H1 (cell line): Measurements from ENCODE around the gene NCKAP1. TPM values are rescaled to one million over a fixed set of nuclear protein-coding genes. Genes with fewer than 3 reads are reported as not detected.

Source experiments
- CTCF ChIA-PET: fragments of 300-600 bp; sonication (Branson Sonifier 250); formaldehyde crosslinking; loops from one replicate; lab custom pipeline; 2021; ENCODE audit not compliant: partially characterized antibody; lab: Charles Lee
- POLR2A ChIA-PET: fragments of 300-600 bp; sonication (Branson Sonifier 250); formaldehyde crosslinking; loops from one replicate; lab custom pipeline; 2021; ENCODE audit warnings: inconsistent platforms; ENCODE audit not compliant: partially characterized antibody; lab: Charles Lee
- DNase-seq, 2 experiments: peaks; one replicate each; pipeline versions ENCODE4 v3.0.0 to v3.0.0-alpha.2; 2010 to 2022; ENCODE audit warnings: low spot score in 2 of 2, low read depth in 1 of 2, mixed read lengths in 1 of 2
- FAIRE-seq: peaks from 2 replicates; lab custom pipeline; 2011; peaks lifted over from hg19 to GRCh38; lab: Jason Lieb, UNC
- H2AFZ ChIP-seq: 2 replicates; pipeline ENCODE4 v1.8.1; 2012; ENCODE audit warnings: low read length, inconsistent platforms
- H2AK5ac ChIP-seq: 2 replicates; pipeline ENCODE4 v1.6.1; 2013; ENCODE audit warnings: low read depth, low read length
- H2BK120ac ChIP-seq: replicated peaks from 2 replicates; pipeline ENCODE3; 2013; ENCODE audit warnings: low read depth, low read length, inconsistent platforms
- H2BK12ac ChIP-seq: 2 replicates; pipeline ENCODE4 v1.6.1; 2013; ENCODE audit warnings: low read depth, low read length
- H2BK15ac ChIP-seq: 2 replicates; pipeline ENCODE4 v1.6.1; 2013; ENCODE audit warnings: low read length
- H2BK20ac ChIP-seq: 2 replicates; pipeline ENCODE4 v1.6.1; 2013; ENCODE audit warnings: low read length
- H2BK5ac ChIP-seq: 2 replicates; pipeline ENCODE4 v1.6.1; 2013; ENCODE audit warnings: low read depth, low read length
- H3K14ac ChIP-seq: 2 replicates; pipeline ENCODE4 v1.6.1; 2013; ENCODE audit warnings: inconsistent platforms; ENCODE audit not compliant: insufficient read length
- H3K18ac ChIP-seq: 2 replicates; pipeline ENCODE4 v1.6.1; 2013; ENCODE audit warnings: low read length; ENCODE audit errors: extremely low read depth
- H3K23ac ChIP-seq: 2 replicates; pipeline ENCODE4 v1.6.1; 2013; ENCODE audit warnings: inconsistent platforms; ENCODE audit not compliant: insufficient read length
- H3K23me2 ChIP-seq: 2 replicates; pipeline ENCODE4 v1.6.1; 2013; ENCODE audit warnings: low read depth, low read length
- H3K27ac ChIP-seq: 2 replicates; pipeline ENCODE4 v1.6.1; 2011; ENCODE audit warnings: low read depth, low read length, inconsistent platforms
- H3K27me3 ChIP-seq, 4 experiments: replicated peaks in 1 of 4; 1 replicate in 1 of 4; 2 replicates in 3 of 4; pipeline versions ENCODE4 v1.6.1 to v1.8.1; 2011 to 2013; ENCODE audit warnings: low read length in 3 of 4, mild to moderate bottlenecking in 3 of 4, inconsistent platforms in 2 of 4, mixed read lengths in 2 of 4, moderate library complexity in 1 of 4; ENCODE audit not compliant: control insufficient read depth in 3 of 4, insufficient read depth in 3 of 4; ENCODE audit errors: extremely low read depth in 1 of 4
- H3K36me3 ChIP-seq, 4 experiments: 2 replicates each; pipeline versions ENCODE4 v1.6.1 to v1.8.1; 2011 to 2013; ENCODE audit warnings: mild to moderate bottlenecking in 4 of 4, low read length in 3 of 4, moderate library complexity in 2 of 4, control low read depth in 1 of 4, inconsistent platforms in 1 of 4; ENCODE audit not compliant: insufficient read depth in 4 of 4, control insufficient read depth in 2 of 4
- H3K4ac ChIP-seq: replicated peaks from 2 replicates; pipeline ENCODE3; 2013; ENCODE audit warnings: low read length, low read depth, mixed read lengths, inconsistent platforms; ENCODE audit not compliant: insufficient read length
- H3K4me1 ChIP-seq, 4 experiments: replicated peaks in 1 of 4; 1 replicate in 1 of 4; 2 replicates in 3 of 4; pipeline versions ENCODE4 v1.6.1 to v1.8.1; 2011 to 2013; ENCODE audit warnings: low read length in 3 of 4, inconsistent platforms in 2 of 4, mixed read lengths in 1 of 4; ENCODE audit not compliant: insufficient read depth in 4 of 4, control insufficient read depth in 3 of 4
- H3K4me2 ChIP-seq, 2 experiments: 2 replicates each; pipeline versions ENCODE4 v1.6.1 to v1.8.1; 2011 to 2013; ENCODE audit warnings: low read depth in 2 of 2, low read length in 2 of 2, control low read depth in 1 of 2, inconsistent platforms in 1 of 2, mild to moderate bottlenecking in 1 of 2; ENCODE audit not compliant: insufficient read depth in 1 of 2
- H3K4me3 ChIP-seq, 4 experiments: fragments of 200-600, 300-600 bp in 1 of 4; sonication (generic), shearing (Covaris generic), sonication (Bioruptor Twin) in 1 of 4; 2 replicates each; pipeline versions ENCODE4 v1.5.1 to v1.8.1; 2011 to 2016; ENCODE audit warnings: low read length in 4 of 4, low read depth in 3 of 4, control low read depth in 2 of 4, inconsistent platforms in 2 of 4, mild to moderate bottlenecking in 2 of 4, mixed read lengths in 1 of 4, moderate library complexity in 1 of 4; ENCODE audit not compliant: insufficient read depth in 2 of 4; ENCODE audit errors: extremely low read depth in 1 of 4
- H3K56ac ChIP-seq: replicated peaks from 2 replicates; pipeline ENCODE3; 2013; ENCODE audit warnings: low read depth, mild to moderate bottlenecking, mixed read lengths, low read length, inconsistent platforms; ENCODE audit not compliant: insufficient read length
- H3K79me1 ChIP-seq: 2 replicates; pipeline ENCODE4 v1.6.1; 2013; ENCODE audit warnings: low read depth, low read length, control low read depth
- H3K79me2 ChIP-seq, 2 experiments: 2 replicates each; pipeline versions ENCODE4 v1.6.1 to v1.8.1; 2012 to 2013; ENCODE audit warnings: low read length in 2 of 2, mild to moderate bottlenecking in 2 of 2, inconsistent platforms in 1 of 2; ENCODE audit not compliant: insufficient read depth in 2 of 2, control insufficient read depth in 1 of 2
- H3K9ac ChIP-seq, 4 experiments: replicated peaks in 1 of 4; 1 replicate in 1 of 4; 2 replicates in 3 of 4; pipeline versions ENCODE4 v1.6.1 to v1.8.1; 2011 to 2013; ENCODE audit warnings: low read depth in 3 of 4, low read length in 3 of 4, control low read depth in 2 of 4, mild to moderate bottlenecking in 2 of 4, moderate library complexity in 2 of 4, inconsistent platforms in 1 of 4; ENCODE audit errors: extremely low read depth in 1 of 4
- H3K9me3 ChIP-seq, 2 experiments: 2 replicates each; pipeline versions ENCODE4 v1.6.1 to v1.8.1; 2012 to 2013; ENCODE audit warnings: mild to moderate bottlenecking in 2 of 2, moderate library complexity in 2 of 2, control low read depth in 1 of 2, inconsistent platforms in 1 of 2, low read depth in 1 of 2, low read length in 1 of 2, mixed read lengths in 1 of 2; ENCODE audit not compliant: insufficient read depth in 2 of 2
- H4K20me1 ChIP-seq, 2 experiments: replicated peaks in 1 of 2; 2 replicates each; pipeline versions ENCODE3 to v1.8.1; 2011 to 2013; ENCODE audit warnings: inconsistent platforms in 2 of 2, low read length in 2 of 2, mild to moderate bottlenecking in 1 of 2; ENCODE audit not compliant: insufficient read depth in 2 of 2, control insufficient read depth in 1 of 2
- H4K5ac ChIP-seq: 2 replicates; pipeline ENCODE4 v1.6.1; 2013; ENCODE audit warnings: low read length, low read depth, mixed read lengths, inconsistent platforms; ENCODE audit not compliant: insufficient read length
- H4K8ac ChIP-seq: 2 replicates; pipeline ENCODE4 v1.8.0; 2013; ENCODE audit warnings: mild to moderate bottlenecking, moderate library complexity, low read length, inconsistent platforms; ENCODE audit not compliant: insufficient read depth; ENCODE audit errors: extremely low read depth
- H4K91ac ChIP-seq: replicated peaks from 2 replicates; pipeline ENCODE3; 2013; ENCODE audit warnings: low read length, mixed read lengths, inconsistent platforms; ENCODE audit not compliant: insufficient read length
- POLR2AphosphoS5 ChIP-seq: IDR thresholded peaks from 2 replicates; pipeline ENCODE4 v1.6.1; 2011; ENCODE audit warnings: low read depth, low read length
- POU5F1 ChIP-seq: IDR thresholded peaks from 2 replicates; pipeline ENCODE4 v1.6.1; 2011; ENCODE audit warnings: low read depth, mild to moderate bottlenecking, low read length, moderate library complexity
- RFX5 ChIP-seq: IDR thresholded peaks from 2 replicates; pipeline ENCODE4 v1.6.1; 2011; ENCODE audit warnings: low read depth, low read length, improper control_type of control experiment, borderline replicate concordance
- SIN3A ChIP-seq, 2 experiments: IDR thresholded peaks in 1 of 2; conservative IDR thresholded peaks in 1 of 2; 2 replicates each; pipeline ENCODE4 v1.6.1; 2011 to 2012; ENCODE audit warnings: low read length in 2 of 2, improper control_type of control experiment in 1 of 2, low read depth in 1 of 2, mild to moderate bottlenecking in 1 of 2
- SP1 ChIP-seq: IDR thresholded peaks from 2 replicates; pipeline ENCODE4 v1.6.1; 2011; ENCODE audit warnings: low read depth, low read length
- YY1 ChIP-seq: IDR thresholded peaks from 2 replicates; pipeline ENCODE4 v1.6.1; 2011; ENCODE audit warnings: low read depth, mild to moderate bottlenecking, low read length
- WGBS, 2 experiments: shearing (Covaris generic) in 1 of 2; methylation state at CpG; one replicate each; pipeline versions ENCODE4 v1.1.6 to v1.1.7; 2013 to 2015; ENCODE audit warnings: low lambda C conversion rate in 2 of 2, mixed read lengths in 2 of 2, inconsistent platforms in 1 of 2, low coverage in 1 of 2, missing lambda C conversion rate in 1 of 2; ENCODE audit not compliant: insufficient replicate concordance in 2 of 2, insufficient coverage in 1 of 2, insufficient read length in 1 of 2; ENCODE audit errors: extremely low coverage in 1 of 2, missing lambda C conversion rate in 1 of 2; 5-methylcytosine and 5-hydroxymethylcytosine counted together
- polyA plus RNA-seq, 7 experiments: library from polyadenylated mRNA; depleted of rRNA in 3 of 7; stranded (reverse) in 5 of 7; unstranded in 2 of 7; fragments of >200 nt in 5 of 7; fragments of 200-250 nt in 2 of 7; gene quantifications; 1 replicate in 5 of 7; 2 replicates in 1 of 7; 4 replicates in 1 of 7; pipeline versions ENCODE4 v1.2.1 to v1.2.3, GENCODE V29; 2011 to 2013; ENCODE audit warnings: missing spikeins in 2 of 7, mixed read lengths in 2 of 7
- total RNA-seq: library from RNA; stranded (reverse); fragmentation: NEBNext Ultra II Directional; extraction: Animal tissue kit (Norgen Biotek cat#: 25700); gene quantifications from 2 replicates; pipeline ENCODE4 v1.2.1, GENCODE V29; 2021
- TF ChIP-seq, protein P1 (sequence below), 3 experiments: IDR thresholded peaks; 1 replicate in 2 of 3; 2 replicates in 1 of 3; pipeline versions ENCODE4 v1.5.1 to v1.6.1; 2011; ENCODE audit warnings: low read length in 3 of 3, mild to moderate bottlenecking in 3 of 3, inconsistent platforms in 2 of 3, low read depth in 1 of 3, moderate library complexity in 1 of 3; ENCODE audit not compliant: insufficient read depth in 1 of 3; ENCODE audit errors: control extremely low read depth in 1 of 3
- TF ChIP-seq, protein P2 (sequence below): IDR thresholded peaks from 2 replicates; pipeline ENCODE4 v1.6.1; 2011; ENCODE audit warnings: low read length, improper control_type of control experiment

Gene NCKAP1
- total and polyA plus RNA-seq, 2 of the 8 experiments (the other 6 are each of a cell fraction or from before 2014, with no cell fraction given): 90.8 to 173 TPM

DNA sequence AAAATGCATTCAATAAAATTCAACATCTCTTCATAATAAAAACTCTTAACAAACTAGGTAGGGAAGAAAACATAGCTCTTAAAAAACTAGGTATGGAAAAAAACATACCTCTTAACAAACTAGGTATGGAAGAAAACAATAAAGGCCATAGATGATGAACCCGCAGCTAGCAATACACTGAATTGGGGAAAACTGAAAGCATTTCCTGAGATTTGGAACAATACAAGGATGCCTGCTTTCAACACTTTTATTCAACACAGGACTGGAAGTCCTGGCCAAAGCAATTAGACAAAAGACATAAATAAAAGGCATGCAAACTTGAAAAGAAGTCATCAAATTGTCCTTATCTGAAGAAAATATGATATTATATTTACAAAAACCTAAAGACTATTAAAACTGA lies 67.8 kb downstream of the NCKAP1 start:
- Histone ChIP-seq H2AFZ (no peak overlapping the region), H2BK20ac (no peak overlapping the region), H3K14ac (no peak overlapping the region)
- TF ChIP-seq YY1: no peak
- TF ChIP-seq, protein P1, sequence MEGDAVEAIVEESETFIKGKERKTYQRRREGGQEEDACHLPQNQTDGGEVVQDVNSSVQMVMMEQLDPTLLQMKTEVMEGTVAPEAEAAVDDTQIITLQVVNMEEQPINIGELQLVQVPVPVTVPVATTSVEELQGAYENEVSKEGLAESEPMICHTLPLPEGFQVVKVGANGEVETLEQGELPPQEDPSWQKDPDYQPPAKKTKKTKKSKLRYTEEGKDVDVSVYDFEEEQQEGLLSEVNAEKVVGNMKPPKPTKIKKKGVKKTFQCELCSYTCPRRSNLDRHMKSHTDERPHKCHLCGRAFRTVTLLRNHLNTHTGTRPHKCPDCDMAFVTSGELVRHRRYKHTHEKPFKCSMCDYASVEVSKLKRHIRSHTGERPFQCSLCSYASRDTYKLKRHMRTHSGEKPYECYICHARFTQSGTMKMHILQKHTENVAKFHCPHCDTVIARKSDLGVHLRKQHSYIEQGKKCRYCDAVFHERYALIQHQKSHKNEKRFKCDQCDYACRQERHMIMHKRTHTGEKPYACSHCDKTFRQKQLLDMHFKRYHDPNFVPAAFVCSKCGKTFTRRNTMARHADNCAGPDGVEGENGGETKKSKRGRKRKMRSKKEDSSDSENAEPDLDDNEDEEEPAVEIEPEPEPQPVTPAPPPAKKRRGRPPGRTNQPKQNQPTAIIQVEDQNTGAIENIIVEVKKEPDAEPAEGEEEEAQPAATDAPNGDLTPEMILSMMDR (IDR thresholded peaks at IDR 0.05; ENCODE audit: control extremely low read depth in 1 of 3, insufficient read depth in 1 of 3, low read depth in 1 of 3, low read length in 3 of 3): no peak
- TF ChIP-seq, protein P2, sequence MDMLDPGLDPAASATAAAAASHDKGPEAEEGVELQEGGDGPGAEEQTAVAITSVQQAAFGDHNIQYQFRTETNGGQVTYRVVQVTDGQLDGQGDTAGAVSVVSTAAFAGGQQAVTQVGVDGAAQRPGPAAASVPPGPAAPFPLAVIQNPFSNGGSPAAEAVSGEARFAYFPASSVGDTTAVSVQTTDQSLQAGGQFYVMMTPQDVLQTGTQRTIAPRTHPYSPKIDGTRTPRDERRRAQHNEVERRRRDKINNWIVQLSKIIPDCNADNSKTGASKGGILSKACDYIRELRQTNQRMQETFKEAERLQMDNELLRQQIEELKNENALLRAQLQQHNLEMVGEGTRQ: no peak
- TF ChIP-seq POLR2AphosphoS5: no peak
- no peak for TF ChIP-seq POU5F1
- TF ChIP-seq SP1: no peak
- TF ChIP-seq SIN3A (conservative IDR thresholded peaks at IDR 0.05 in 1 of 2, IDR thresholded peaks at IDR 0.05 in 1 of 2; ENCODE audit: low read depth in 1 of 2, low read length in 2 of 2): no peak
- TF ChIP-seq RFX5: no peak

More for the DNA sequence above, 67.8 kb downstream of the NCKAP1 start:
- H3K4me2 ChIP-seq: no peak overlapping the region
- H4K91ac ChIP-seq: no peak overlapping the region
- DNase-seq (no peak), FAIRE-seq (no peak)
- no peak overlapping the region for H2BK12ac ChIP-seq
- H4K20me1 ChIP-seq: peaks cover 0 to 1% of the 10 kb centered on the region in 2 experiments
- H3K27ac ChIP-seq: no peak overlapping the region
- H3K79me1 ChIP-seq: no peaks in the 10 kb centered on the region
- no peak overlapping the region for H3K4me3 ChIP-seq
- H2AK5ac ChIP-seq: no peak overlapping the region
- no peaks in the 10 kb centered on the region for H3K4me1 ChIP-seq
- no peaks in the 10 kb centered on the region for H3K9me3 ChIP-seq
- peaks cover 0 to 44% (median 17%) of the 10 kb centered on the region in 4 experiments; a peak in 5 of 8 replicates for H3K36me3 ChIP-seq
- no peak overlapping the region for H2BK5ac ChIP-seq
- no peak overlapping the region for H2BK120ac ChIP-seq
- H3K79me2 ChIP-seq: peaks cover 0 to 22% of the 10 kb centered on the region in 2 experiments; a peak in 2 of 4 replicates
- no peak overlapping the region for H3K18ac ChIP-seq
- H2BK15ac ChIP-seq: no peak overlapping the region
- H4K8ac ChIP-seq: no peak overlapping the region
- no peak overlapping the region for H3K9ac ChIP-seq
- ChIA-PET CTCF (interaction anchor here (0.6 to 1.5 kb wide), 4 partner anchors 10 to 208 kb away, joined by 3 to 10 read pairs (median 3); no protein-coding TSS in a partner anchor), POLR2A (no interaction called here)
- H3K23me2 ChIP-seq: no peaks in the 10 kb centered on the region
- WGBS, 2 experiments: 90% methylated on average over 1 of the region's 1 CpG; no CpG with 5 or more reads in 1 of the 2 experiments
- no peak overlapping the region for H3K56ac ChIP-seq
- H4K5ac ChIP-seq: no peak overlapping the region
- peaks cover 0 to 1% (median 0%) of the 10 kb centered on the region in 4 experiments; a peak in 1 of 7 replicates for H3K27me3 ChIP-seq
- H3K4ac ChIP-seq: no peak overlapping the region
- H3K23ac ChIP-seq: no peak overlapping the region
